ENCODE measurements around the gene CLK4. TPM values are rescaled to one million over a fixed set of nuclear protein-coding genes. Genes with fewer than 3 reads are reported as not detected.

The CLK4 gene
- total and polyA plus RNA-seq, 2 experiments from 2014 or later, result 15.3 to 18.1 TPM

GRCh38 chr5:178630951-178631350, 4.1 kb upstream of the CLK4 start:
- no peak for ATAC-seq
- TF ChIP-seq EZH2phosphoT487 (IDR thresholded peaks at IDR 0.05; ENCODE audit: unreplicated experiment) (no peak), EZH2 (IDR thresholded peaks at IDR 0.05; ENCODE audit: low read depth, unreplicated experiment) (no peak), POLR2AphosphoS5 (IDR thresholded peaks at IDR 0.05; ENCODE audit: low read depth) (no peak), ZNF331 (CRISPR knock-in tag; IDR thresholded peaks at IDR 0.05; ENCODE audit: low read depth) (no peak), ETS1 (IDR thresholded peaks at IDR 0.05) (no peak), CTCF (conservative IDR thresholded peaks at IDR 0.05; ENCODE audit: low read depth in 2 of 2) (no peak)
- TF ChIP-seq, protein P1, sequence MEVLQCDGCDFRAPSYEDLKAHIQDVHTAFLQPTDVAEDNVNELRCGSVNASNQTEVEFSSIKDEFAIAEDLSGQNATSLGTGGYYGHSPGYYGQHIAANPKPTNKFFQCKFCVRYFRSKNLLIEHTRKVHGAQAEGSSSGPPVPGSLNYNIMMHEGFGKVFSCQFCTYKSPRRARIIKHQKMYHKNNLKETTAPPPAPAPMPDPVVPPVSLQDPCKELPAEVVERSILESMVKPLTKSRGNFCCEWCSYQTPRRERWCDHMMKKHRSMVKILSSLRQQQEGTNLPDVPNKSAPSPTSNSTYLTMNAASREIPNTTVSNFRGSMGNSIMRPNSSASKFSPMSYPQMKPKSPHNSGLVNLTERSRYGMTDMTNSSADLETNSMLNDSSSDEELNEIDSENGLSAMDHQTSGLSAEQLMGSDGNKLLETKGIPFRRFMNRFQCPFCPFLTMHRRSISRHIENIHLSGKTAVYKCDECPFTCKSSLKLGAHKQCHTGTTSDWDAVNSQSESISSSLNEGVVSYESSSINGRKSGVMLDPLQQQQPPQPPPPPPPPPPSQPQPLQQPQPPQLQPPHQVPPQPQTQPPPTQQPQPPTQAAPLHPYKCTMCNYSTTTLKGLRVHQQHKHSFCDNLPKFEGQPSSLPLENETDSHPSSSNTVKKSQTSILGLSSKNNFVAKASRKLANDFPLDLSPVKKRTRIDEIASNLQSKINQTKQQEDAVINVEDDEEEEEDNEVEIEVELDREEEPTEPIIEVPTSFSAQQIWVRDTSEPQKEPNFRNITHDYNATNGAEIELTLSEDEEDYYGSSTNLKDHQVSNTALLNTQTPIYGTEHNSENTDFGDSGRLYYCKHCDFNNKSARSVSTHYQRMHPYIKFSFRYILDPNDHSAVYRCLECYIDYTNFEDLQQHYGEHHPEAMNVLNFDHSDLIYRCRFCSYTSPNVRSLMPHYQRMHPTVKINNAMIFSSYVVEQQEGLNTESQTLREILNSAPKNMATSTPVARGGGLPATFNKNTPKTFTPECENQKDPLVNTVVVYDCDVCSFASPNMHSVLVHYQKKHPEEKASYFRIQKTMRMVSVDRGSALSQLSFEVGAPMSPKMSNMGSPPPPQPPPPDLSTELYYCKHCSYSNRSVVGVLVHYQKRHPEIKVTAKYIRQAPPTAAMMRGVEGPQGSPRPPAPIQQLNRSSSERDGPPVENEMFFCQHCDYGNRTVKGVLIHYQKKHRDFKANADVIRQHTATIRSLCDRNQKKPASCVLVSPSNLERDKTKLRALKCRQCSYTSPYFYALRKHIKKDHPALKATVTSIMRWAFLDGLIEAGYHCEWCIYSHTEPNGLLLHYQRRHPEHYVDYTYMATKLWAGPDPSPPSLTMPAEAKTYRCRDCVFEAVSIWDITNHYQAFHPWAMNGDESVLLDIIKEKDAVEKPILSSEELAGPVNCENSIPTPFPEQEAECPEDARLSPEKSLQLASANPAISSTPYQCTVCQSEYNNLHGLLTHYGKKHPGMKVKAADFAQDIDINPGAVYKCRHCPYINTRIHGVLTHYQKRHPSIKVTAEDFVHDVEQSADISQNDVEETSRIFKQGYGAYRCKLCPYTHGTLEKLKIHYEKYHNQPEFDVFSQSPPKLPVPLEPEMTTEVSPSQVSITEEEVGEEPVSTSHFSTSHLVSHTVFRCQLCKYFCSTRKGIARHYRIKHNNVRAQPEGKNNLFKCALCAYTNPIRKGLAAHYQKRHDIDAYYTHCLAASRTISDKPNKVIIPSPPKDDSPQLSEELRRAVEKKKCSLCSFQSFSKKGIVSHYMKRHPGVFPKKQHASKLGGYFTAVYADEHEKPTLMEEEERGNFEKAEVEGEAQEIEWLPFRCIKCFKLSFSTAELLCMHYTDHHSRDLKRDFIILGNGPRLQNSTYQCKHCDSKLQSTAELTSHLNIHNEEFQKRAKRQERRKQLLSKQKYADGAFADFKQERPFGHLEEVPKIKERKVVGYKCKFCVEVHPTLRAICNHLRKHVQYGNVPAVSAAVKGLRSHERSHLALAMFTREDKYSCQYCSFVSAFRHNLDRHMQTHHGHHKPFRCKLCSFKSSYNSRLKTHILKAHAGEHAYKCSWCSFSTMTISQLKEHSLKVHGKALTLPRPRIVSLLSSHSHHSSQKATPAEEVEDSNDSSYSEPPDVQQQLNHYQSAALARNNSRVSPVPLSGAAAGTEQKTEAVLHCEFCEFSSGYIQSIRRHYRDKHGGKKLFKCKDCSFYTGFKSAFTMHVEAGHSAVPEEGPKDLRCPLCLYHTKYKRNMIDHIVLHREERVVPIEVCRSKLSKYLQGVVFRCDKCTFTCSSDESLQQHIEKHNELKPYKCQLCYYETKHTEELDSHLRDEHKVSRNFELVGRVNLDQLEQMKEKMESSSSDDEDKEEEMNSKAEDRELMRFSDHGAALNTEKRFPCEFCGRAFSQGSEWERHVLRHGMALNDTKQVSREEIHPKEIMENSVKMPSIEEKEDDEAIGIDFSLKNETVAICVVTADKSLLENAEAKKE (CRISPR knock-in tag; IDR thresholded peaks at IDR 0.05), result no peak
- no peak for DNase-seq (ENCODE audit: low spot score)
- peaks cover 14% of the 10 kb centered on the region; the same call in 2 of the 3 replicates for H3K4me1 Mint-ChIP-seq
- Histone ChIP-seq H2AFZ (no peak overlapping the region), H3F3A (replicated peaks; ENCODE audit: low read depth) (no peaks in the 10 kb centered on the region), H3K9me2 (ENCODE audit: insufficient read depth) (no peaks in the 10 kb centered on the region), H3K27me3 (ENCODE audit: insufficient read depth) (peaks cover 2% of the 10 kb centered on the region; the same call in 1 of the 2 replicates), H3K27ac (ENCODE audit: low read depth) (no peak overlapping the region), H3K4me2 (no peak overlapping the region), H4K20me1 (replicated peaks; ENCODE audit: insufficient read depth) (no peaks in the 10 kb centered on the region), H3K79me2 (replicated peaks; ENCODE audit: insufficient read depth) (peaks cover 2% of the 10 kb centered on the region), H3K4me3 (no peak overlapping the region), H3K36me3 (ENCODE audit: insufficient read depth) (no peaks in the 10 kb centered on the region), H3K4me1 (ENCODE audit: insufficient read depth) (peaks cover 3% of the 10 kb centered on the region; the same call in 1 of the 2 replicates)
- no peak overlapping the region for H3K4me3 Mint-ChIP-seq
- H3K27ac Mint-ChIP-seq, result no peak overlapping the region
- H3K9me3 Mint-ChIP-seq, result peaks cover 7% of the 10 kb centered on the region; the same call in 2 of the 3 replicates
- peaks cover 8% of the 10 kb centered on the region for H3K27me3 Mint-ChIP-seq (ENCODE audit: insufficient read depth, low read depth, poor library complexity)
- H3K36me3 Mint-ChIP-seq (ENCODE audit: low read depth), result no peaks in the 10 kb centered on the region

All from GM23338 (cell line).